Stomach (tissue), 9 donors: Measurements from ENCODE around the gene ARL15. TPM values are rescaled to one million over a fixed set of nuclear protein-coding genes. Genes with fewer than 3 reads are reported as not detected.

Experiments used
- DNase-seq, 2 donors: peaks; one replicate each; pipeline versions ENCODE4 v3.0.0 to v3.0.0-alpha.2; 2013 to 2019
- H3K27ac ChIP-seq, 5 donors: fragments of 200-600 bp in 4 of 5; sonication (generic) in 4 of 5; one replicate each; pipeline ENCODE4 v1.5.1; 2013 to 2019; ENCODE audit warnings: mild to moderate bottlenecking in 1 of 5, moderate library complexity in 1 of 5
- H3K27me3 ChIP-seq, 3 donors: fragments of 200-600 bp; sonication (generic); one replicate each; pipeline ENCODE4 v1.5.1; 2017 to 2019; ENCODE audit warnings: mixed run types in 1 of 3
- H3K36me3 ChIP-seq, 4 donors: fragments of 200-600 bp; sonication (generic); 1 replicate in 3 of 4; 2 replicates in 1 of 4; pipeline ENCODE4 v1.5.1; 2016 to 2019
- H3K4me1 ChIP-seq, 4 donors: fragments of 200-600 bp; sonication (generic); one replicate each; pipeline ENCODE4 v1.5.1; 2016 to 2019
- H3K4me3 ChIP-seq, 4 donors: fragments of 200-600 bp; sonication (generic) in 3 of 4; one replicate each; pipeline ENCODE4 v1.5.1; 2016 to 2019; ENCODE audit warnings: mild to moderate bottlenecking in 1 of 4
- H3K9me3 ChIP-seq, 4 donors: fragments of 200-600 bp; sonication (generic); one replicate each; pipeline ENCODE4 v1.5.1; 2016 to 2019
- CTCF ChIP-seq, 7 experiments: fragments of 450-650 bp in 4 of 7; fragments of 200-600 bp in 3 of 7; sonication (generic) in 3 of 7; IDR thresholded peaks; one replicate each; pipeline ENCODE4 v1.5.1; 2016 to 2019; ENCODE audit warnings: antibody characterized with exemption in 7 of 7, control low read depth in 2 of 7, mild to moderate bottlenecking in 1 of 7
- EP300 ChIP-seq: sonication (generic); formaldehyde crosslinking; IDR thresholded peaks from one replicate; pipeline ENCODE4 v1.6.1; 2017; ENCODE audit warnings: antibody characterized with exemption
- POLR2A ChIP-seq, 4 donors: fragments of 450-650 bp; IDR thresholded peaks; one replicate each; pipeline ENCODE4 v1.6.1; 2016; ENCODE audit warnings: antibody characterized with exemption in 4 of 4, control low read depth in 2 of 4, mild to moderate bottlenecking in 1 of 4, moderate library complexity in 1 of 4
- POLR2AphosphoS5 ChIP-seq, 3 donors: sonication (generic); formaldehyde crosslinking; IDR thresholded peaks; one replicate each; pipeline ENCODE4 v1.6.1; 2016; ENCODE audit warnings: antibody characterized with exemption in 3 of 3
- WGBS, 5 donors: extraction: QIAGEN DNeasy Blood & Tissue Kit in 3 of 5; methylation state at CpG; one replicate each; pipeline versions ENCODE4 v1.1.5 to v1.1.7; 2013 to 2018; 5-methylcytosine and 5-hydroxymethylcytosine counted together
- intact Hi-C: fragments of 100-400 bp; cut with DNase I; formaldehyde crosslinking; loops from one replicate; pipeline ENCODE4 v1.15.1; 2023; ENCODE audit warnings: low total_unique reads
- polyA plus RNA-seq, 3 donors: library from polyadenylated mRNA; stranded (reverse); fragments of 200-250 nt; gene quantifications; one replicate each; pipeline ENCODE4 v1.2.3, GENCODE V29; 2013
- total RNA-seq, 5 donors: library from RNA; depleted of rRNA; stranded (reverse); fragments of >200 nt; gene quantifications; one replicate each; pipeline versions ENCODE4 v1.1.0 to v1.2.3, GENCODE V29; 2014 to 2016
- donor health status: healthy with polysubstance abuse.
- donor health status: Bipolar disorder and iron deficiency.
- donor health status: healthy.

ARL15 gene
- total and polyA plus RNA-seq, 8 donors, result 1.7 to 72.7 (median 12.6) TPM

GRCh38 chr5:54148858-54149257 lies 161.5 kb downstream of the ARL15 start:
- WGBS, 5 donors, result 84 to 98% (median 91%) methylated on average over 2 of the region's 2 CpGs
- no peaks in the 10 kb centered on the region for H3K9me3 ChIP-seq
- intact Hi-C loops, result no loop called here

GRCh38 chr5:54148067-54148845 lies 162.1 kb downstream of the ARL15 start:
- H3K4me3 ChIP-seq, result no peak overlapping the region
- no peak overlapping the region for H3K27ac ChIP-seq
- H3K36me3 ChIP-seq, result no peaks in the 10 kb centered on the region
- H3K9me3 ChIP-seq, result no peaks in the 10 kb centered on the region
- intact Hi-C loops, result no loop called here
- H3K4me1 ChIP-seq, result peaks cover 0 to 31% (median 22%) of the 10 kb centered on the region in 4 donors
- H3K27me3 ChIP-seq, result no peaks in the 10 kb centered on the region
- DNase-seq, result peak in 1 of 2 donors; percentile 13
- TF ChIP-seq EP300 (no peak), CTCF (IDR thresholded peaks at IDR 0.05) (no peak), POLR2A (IDR thresholded peaks at IDR 0.05) (no peak), POLR2AphosphoS5 (IDR thresholded peaks at IDR 0.05) (no peak)
- WGBS, 5 donors, result 46 to 62% (median 58%) methylated on average over 6 of the region's 6 CpGs

More at GRCh38 chr5:54148858-54149257, 161.5 kb downstream of the ARL15 start:
- Histone ChIP-seq H3K27me3 (no peaks in the 10 kb centered on the region), H3K4me1 (peaks cover 0 to 31% (median 22%) of the 10 kb centered on the region in 4 donors), H3K4me3 (no peak overlapping the region), H3K27ac (no peak overlapping the region), H3K36me3 (no peaks in the 10 kb centered on the region)
- TF ChIP-seq POLR2A (IDR thresholded peaks at IDR 0.05) (no peak), CTCF (IDR thresholded peaks at IDR 0.05) (no peak)
- DNase-seq, result peak in 1 of 2 donors; percentile 43

GRCh38 chr5:54146916-54147315 lies 163.5 kb downstream of the ARL15 start:
- peak in 1 of 2 donors; percentile 22 for DNase-seq
- no peak for TF ChIP-seq POLR2A (IDR thresholded peaks at IDR 0.05)
- TF ChIP-seq EP300, result no peak
- no peak for TF ChIP-seq CTCF (IDR thresholded peaks at IDR 0.05)
- no peak for TF ChIP-seq POLR2AphosphoS5 (IDR thresholded peaks at IDR 0.05)
- Histone ChIP-seq H3K27me3 (no peaks in the 10 kb centered on the region), H3K9me3 (no peaks in the 10 kb centered on the region), H3K27ac (peak overlapping the region in 2 of 5 donors; percentile 16 to 18), H3K36me3 (no peaks in the 10 kb centered on the region), H3K4me3 (no peak overlapping the region), H3K4me1 (peaks cover 0 to 31% (median 22%) of the 10 kb centered on the region in 4 donors)
- intact Hi-C loops, result no loop called here
- WGBS, 5 donors, result 28 to 44% (median 35%) methylated on average over 1 of the region's 1 CpG

GRCh38 chr5:54146390-54146789 lies 164.0 kb downstream of the ARL15 start:
- Histone ChIP-seq H3K27me3 (no peaks in the 10 kb centered on the region), H3K27ac (peak overlapping the region in 1 of 5 donors; percentile 16), H3K36me3 (no peaks in the 10 kb centered on the region), H3K9me3 (no peaks in the 10 kb centered on the region), H3K4me1 (peaks cover 0 to 31% (median 22%) of the 10 kb centered on the region in 4 donors), H3K4me3 (no peak overlapping the region)
- DNase-seq, result peak in 1 of 2 donors; percentile 12
- intact Hi-C loops, result no loop called here
- no peak for TF ChIP-seq POLR2AphosphoS5 (IDR thresholded peaks at IDR 0.05)
- no peak for TF ChIP-seq CTCF (IDR thresholded peaks at IDR 0.05)
- TF ChIP-seq EP300, result no peak
- TF ChIP-seq POLR2A (IDR thresholded peaks at IDR 0.05), result no peak
- 32 to 60% (median 54%) methylated on average over 3 of the region's 3 CpGs for WGBS, 5 donors
